G401.6 (cell line): ENCODE results near the gene NCOA3.
"Not testable (repeated sequence)": the region's sequence is repeated elsewhere in the genome, so short reads cannot be mapped to it uniquely, and the experiment has no call there.

Source experiments
- FAIRE-seq: peaks from 2 replicates; lab custom pipeline; 2012; peaks lifted over from hg19 to GRCh38; lab: Jason Lieb, UNC

Gene NCOA3

DNA sequence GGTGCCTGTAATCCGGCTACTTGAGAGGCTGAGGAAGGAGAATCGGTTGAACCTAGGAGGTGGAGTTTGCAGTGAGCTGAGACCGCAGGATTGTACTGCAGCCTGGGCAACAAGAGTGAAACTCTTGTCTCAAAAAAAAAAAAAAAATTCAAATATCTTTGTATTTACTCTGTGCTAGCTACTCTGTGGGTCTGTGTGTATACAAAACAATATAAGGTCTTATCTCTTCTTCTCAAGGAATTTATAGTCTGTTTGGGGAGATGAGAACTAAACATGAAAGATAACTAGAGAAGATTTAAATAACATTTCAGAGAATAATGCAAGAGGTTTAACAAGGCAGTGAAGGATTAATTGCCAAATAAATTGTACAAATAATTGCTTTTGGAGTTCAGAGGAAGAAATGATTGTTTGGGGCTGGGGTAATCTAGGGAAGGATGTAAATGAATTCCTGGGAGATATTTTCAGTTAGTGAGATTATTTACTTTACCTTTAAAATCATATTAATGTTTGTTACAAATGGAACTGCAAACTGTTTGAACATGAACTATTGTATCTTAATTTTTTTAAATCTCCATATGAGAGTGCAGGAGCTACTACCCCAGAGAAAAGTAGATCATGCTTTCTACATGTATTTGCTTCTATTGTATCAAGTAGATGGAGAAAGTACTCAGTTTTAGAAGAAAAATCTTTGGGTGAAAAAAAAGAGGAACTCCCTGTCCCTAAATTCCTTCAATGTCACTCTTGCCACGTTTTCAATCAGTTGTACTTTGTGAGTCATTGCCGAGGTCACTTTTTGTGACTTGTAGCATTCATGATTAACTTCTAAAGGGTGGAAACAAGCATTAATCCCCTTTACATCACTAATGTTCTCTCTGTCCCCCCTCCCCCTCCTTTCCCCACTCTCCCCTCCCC, 39.0 kb downstream of the NCOA3 start:
- FAIRE-seq = no peak

DNA sequence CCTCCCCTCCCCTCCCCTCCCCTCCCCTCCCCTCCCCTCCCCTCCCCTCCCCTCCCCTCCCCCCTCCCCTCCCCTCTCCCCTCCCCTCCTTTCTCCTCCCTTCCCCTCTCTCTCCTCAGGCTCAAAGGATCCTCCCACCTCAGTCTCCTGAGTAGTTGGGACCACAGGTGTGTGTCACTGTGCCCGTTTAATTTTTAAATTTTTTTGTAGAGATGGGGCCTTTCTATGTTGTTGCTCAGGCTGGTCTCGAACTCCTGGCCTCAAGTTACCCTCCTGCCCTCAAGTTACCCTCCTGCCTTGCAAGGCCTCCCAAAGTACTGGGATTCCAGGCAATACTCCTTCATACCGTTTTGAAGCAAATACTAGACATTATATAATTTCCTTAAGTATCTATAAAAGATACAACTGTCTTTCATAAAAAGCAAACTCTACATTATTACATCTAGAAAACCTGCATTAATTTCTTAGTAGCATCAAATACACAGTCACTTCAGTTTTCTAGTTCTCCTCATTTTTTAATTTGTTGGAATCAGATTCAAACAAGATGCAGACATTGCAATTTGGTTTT, 39.8 kb downstream of the NCOA3 start:
- FAIRE-seq = no peak

DNA sequence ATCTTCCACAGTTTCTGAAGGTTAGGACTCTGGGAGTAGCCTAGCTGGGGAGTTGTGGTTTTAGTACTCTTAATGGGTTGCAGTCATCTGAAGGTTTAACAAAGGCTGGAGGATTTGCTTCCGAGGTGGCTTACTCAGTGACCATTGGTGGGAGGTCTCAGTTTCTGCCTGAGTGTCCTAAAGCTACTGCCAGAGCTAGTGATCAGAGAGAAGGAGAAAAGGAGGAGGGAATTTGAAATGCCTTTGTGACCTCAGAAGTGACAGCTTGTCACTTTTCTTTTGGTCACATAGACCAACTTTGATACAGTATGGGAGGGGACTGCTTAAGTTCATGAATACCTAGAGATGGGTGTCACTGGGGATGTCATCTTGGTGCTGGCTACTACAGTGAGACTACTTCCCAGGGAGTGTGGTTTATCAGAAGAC, 41.3 kb downstream of the NCOA3 start:
- FAIRE-seq = no peak

DNA sequence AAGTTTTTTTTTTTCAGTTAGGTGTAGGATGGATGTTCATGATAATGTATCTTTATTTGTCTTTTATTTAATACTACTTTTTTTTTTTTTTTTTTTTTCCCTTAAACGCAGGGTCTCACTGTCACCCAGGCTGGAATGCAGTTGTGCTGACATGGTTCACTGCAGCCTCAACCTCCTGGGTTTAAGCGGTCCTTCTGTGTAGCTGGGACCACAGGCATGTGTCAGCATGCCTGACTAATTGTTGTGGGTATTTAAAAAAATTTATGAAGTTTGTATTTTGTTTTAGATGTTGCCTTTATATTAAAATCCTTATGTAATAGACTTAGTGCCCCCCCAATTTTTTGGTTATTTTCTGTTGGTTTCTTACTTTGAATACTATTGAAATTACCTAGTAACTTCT, 42.6 kb downstream of the NCOA3 start:
- no peak for FAIRE-seq

DNA sequence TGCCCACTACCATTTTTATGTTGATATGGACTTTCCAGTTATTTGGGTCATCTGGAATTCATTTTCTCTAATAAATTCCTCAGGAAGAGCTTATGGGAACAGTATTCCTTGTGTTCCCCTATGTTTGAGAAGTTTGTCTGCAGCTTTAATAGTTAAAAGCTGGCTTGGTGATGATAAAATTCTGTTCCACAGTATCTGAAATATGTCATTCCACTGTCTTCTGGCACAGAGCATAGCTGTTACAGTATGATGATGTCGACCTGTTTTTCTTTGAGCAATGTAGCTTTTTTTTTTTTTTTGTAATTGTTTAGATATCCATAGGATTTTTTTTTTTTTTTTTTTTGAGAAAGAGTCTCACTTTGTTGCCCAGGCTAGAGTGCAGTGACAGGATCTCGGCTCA, 43.2 kb downstream of the NCOA3 start:
- no peak for FAIRE-seq

DNA sequence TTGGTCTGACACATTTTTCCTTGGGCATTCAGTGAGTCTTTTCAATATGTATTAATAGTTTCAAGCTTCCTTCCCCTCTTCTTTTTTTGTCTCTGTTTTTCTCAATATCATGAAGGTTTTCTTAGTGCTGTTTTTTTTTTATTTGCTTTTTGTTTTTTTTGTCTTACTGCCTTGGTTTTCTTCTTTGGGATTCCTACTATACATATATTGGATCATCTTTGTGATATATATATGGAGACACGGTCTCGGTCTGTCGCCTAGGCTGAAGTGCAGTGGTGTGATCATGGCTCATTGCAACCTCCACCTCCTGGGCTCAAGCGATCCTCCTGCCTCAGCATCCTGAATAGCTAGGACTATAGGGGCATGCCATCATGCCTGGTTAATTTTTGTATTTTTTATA, 43.8 kb downstream of the NCOA3 start:
- no peak for FAIRE-seq

DNA sequence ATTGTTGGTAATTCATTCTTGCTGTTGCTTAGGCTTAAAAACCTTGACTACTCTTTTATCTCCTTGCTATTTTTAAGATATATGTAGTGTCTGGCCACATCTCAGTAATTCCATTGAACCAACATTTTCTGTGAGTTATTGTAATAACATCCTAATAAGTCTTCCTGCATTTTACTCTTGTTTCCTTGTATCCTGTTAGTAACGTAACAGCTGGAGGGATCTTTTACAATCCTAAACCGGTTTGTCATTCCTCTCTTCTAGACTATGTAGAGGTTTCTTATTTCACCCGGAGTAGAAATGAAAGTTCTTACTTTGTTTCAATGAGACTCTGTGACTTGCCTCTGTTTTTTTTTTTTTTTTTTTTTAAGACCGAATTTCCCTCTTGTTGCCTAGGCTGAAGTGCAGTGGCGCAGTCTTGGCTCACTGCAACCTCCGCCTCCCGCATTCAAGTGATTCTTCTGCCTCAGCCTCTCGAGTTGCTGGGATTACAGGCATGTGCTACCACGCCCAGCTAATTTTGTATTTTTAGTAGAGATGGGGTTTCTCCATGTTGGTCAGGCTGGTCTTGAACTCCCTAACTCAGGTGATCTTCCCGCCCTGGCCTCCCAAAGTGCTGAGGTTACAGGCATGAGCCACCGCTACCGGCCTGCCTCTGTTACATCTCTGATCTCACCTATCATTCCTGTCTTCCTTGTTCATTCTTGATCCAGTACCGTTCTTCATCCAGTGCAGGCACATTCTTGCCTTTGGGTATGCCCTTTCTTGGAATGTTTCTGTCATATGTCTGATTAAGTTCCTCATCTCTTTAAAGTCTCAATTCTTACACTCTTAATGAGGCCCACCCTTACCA, 44.7 kb downstream of the NCOA3 start:
- no peak for FAIRE-seq

DNA sequence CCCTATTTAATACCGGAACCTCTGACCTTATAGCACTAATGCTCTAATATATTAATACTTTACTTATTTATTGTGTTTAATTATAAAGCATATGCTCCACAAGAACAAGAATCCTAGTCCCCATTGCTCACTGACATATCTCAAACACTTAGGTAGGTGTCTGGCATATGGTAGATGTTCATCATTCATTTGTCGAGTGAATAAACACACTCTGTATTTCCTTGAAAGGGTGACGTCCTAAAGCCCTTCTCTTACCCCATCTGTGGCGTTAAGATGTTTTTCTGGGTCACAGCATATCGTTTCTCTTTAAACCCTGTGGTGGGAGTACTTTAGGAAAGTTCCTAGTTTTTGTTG, 45.3 kb downstream of the NCOA3 start:
- no peak for FAIRE-seq

DNA sequence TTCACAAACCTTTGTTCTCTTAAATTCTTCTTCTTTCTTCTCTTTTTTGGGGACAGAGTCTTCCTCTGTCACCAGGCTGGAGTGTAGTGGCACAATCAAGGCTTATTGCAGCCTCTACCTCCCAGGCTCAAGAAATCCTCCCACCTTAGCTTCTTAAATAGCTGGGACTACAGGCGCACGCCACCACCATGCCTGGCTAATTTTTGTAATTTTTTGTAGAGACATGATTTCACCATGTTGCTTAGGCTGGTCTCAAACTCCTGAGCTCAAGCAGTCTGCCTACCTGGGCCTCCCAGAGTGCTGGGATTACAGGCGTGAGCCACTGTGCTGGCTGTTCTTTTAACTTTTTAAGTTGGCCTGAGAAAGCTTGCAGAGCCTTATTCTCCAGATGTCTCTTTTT, 48.0 kb downstream of the NCOA3 start:
- no peak for FAIRE-seq

DNA sequence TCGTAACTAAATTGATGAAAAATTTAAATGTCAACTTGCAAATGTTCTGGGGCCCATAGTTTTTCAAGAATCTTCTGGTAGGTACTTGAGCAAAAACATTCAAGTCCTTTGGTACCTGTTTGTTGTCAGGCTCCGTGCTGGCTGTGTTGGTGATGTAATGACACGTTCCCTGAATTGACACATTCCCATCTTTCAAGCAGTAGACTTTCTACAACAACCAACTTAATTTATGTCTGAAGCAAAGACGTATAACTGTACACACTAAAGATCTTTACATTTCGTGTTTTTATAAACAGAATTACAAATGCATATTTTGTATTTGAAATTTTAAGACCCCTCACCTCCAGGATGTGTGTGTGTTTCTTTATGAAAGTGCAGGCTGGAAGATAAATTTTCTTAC, 49.5 kb downstream of the NCOA3 start:
- FAIRE-seq = no peak

DNA sequence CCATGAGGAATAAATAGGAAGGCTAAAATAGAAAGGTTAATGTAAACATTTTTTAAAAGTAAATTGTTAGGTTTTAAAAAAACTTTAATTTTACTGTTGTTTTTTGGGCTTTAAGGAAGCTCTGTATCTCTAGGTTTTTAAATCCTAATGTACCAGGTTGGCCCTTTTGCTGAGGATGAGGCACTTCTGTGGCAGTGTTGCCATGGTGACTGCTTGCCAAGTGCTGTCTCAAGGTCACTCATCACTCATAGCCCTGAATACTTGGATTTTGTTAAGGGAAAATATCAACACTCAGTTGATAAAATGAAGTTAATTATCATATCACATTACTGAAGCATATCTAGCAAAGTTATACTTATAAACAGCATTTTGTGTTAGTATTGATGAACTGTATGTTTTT, 50.2 kb downstream of the NCOA3 start:
- no peak for FAIRE-seq

DNA sequence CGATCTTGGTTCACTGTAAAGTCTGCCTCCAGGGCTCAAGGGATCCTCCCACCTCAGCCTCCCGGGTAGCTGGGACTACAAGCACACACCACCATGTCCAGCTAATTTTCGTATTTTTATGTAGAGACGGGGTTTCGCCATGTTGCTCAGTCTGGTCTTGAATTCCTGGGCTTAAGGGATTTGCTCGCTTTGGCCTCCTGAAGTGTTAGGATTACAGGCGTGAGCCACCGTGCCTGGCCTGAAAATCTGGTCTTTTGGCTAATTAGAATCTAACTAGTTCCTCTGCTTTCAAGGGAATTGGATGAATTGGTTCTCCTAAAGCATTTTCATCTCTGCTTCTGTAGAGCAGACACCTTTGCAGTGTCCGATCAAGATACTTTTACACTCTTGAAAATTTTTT, 51.3 kb downstream of the NCOA3 start:
- FAIRE-seq = no peak

DNA sequence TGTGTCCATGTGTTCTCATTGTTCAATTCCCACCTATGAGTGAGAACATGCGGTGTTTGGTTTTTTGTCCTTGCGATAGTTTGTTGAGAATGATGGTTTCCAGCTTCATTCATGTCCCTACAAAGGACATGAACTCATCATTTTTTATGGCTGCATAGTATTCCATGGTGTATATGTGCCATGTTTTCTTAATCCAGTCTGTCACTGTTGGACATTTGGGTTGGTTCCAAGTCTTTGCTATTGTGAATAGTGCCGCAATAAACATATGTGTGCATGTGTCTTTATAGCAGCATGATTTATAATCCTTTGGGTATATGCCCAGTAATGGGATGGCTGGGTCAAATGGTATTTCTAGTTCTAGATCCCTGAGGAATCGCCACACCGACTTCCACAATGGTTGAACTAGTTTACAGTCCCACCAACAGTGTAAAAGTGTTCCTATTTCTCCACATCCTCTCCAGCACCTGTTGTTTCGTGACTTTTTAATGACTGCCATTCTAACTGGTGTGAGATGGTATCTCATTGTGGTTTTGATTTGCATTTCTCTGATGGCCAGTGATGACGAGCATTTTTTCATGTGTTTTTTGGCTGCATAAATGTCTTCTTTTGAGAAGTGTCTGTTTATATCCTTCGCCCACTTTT, 52.0 kb downstream of the NCOA3 start:
- FAIRE-seq = not testable (repeated sequence)

DNA sequence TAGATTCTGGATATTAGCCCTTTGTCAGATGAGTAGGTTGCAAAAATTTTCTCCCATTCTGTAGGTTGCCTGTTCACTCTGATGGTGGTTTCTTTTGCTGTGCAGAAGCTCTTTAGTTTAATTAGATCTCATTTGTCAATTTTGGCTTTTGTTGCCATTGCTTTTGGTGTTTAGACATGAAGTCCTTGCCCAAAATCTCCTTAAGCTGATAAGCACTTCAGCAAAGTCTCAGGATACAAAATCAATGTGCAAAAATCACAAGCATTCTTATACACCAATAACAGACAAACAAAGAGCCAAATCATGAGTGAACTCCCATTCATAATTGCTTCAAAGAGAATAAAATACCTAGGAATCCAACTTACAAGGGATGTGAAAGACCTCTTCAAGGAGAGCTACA, 52.6 kb downstream of the NCOA3 start:
- FAIRE-seq = not testable (repeated sequence)

DNA sequence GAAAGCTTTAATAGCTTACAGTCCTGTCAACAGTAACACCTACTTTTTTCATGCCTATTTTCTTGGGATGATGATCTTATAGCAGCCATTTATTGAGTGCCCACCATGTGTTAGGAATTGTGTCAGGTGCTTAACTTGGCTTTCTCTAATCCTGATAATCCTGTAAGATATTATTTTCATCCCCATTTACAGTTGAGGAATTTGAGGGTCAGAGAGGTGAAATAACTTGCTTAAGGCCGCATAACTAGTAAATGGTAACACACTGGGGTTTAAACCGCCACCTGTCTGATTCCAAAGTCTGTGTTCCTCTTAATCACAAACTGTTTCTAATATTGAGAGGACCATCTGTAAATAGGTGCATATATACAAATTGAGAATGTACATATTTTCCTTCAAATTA, 55.5 kb downstream of the NCOA3 start:
- FAIRE-seq = no peak

DNA sequence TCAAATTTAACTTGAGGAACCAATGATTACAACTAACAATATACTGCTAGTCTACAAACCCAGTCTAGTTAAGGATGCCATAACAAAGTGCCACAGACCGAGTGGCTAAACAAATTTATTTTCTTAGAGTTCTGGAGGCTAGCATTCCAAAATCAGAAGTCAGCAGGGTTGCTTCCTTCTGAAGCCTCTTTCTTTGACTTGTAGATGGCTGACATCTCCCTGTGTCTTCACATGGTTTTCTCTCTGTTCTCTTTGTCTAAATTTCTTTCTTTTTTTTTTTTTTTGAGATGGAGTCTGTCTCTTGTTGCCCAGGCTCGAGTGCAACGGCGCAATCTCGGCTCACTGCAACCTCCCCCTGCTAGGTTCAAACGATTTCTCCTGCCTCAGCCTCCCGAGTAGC, 56.1 kb downstream of the NCOA3 start:
- FAIRE-seq = no peak

DNA sequence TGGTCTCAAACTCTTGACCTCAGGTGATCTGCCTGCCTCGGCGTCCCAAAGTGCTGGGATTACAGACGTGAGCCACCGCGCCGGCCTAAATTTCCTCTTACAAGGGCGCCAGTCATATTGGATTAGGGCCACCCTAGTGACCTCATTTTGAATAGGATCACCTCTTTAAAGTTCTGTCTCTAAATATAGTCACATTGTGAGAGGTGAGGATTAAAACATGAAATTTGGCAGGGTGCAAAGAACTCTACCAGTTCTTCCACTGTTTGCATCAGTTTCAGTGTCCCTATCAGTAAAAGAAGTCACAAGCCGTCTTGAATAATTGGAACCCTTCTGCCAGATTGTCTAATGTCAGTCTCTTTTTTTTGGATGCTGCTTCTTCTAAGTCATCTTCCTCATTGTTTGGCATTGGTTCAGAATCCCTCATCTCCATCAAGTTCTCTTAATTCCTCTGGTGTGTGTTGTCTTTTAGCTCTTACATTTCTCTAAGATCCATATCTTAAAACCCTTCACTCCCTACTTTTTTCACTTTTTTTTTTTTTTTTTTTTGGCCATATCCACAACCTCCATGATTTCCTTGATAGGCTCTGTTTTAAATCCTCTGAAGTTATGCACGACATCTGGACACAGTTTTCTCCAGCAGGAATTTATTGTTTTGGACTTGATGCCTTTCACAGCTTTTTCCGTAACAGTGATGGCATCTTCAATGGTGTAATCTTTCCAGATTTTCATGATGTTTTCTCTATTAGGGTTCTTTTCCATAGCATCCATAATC, 56.8 kb downstream of the NCOA3 start:
- FAIRE-seq = no peak

DNA sequence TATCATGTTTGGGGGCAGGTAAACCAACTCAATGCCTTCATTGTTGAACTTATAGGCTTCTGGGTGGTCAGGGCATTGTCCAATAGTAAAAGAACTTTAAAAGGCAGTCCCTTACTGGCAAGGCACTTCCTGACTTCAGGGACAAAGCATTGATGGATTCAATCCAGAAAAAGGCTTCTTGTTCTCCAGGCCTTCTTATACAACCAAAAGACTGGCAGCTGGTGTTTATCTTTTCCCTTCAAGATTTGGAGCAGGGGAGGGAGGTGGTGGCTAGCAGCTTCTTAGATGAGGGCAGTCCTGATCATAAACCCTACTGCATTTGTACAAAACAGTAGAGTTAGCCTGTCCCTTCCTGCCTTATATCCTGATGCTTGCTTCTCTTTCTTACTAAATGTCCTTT, 57.5 kb downstream of the NCOA3 start:
- no peak for FAIRE-seq

DNA sequence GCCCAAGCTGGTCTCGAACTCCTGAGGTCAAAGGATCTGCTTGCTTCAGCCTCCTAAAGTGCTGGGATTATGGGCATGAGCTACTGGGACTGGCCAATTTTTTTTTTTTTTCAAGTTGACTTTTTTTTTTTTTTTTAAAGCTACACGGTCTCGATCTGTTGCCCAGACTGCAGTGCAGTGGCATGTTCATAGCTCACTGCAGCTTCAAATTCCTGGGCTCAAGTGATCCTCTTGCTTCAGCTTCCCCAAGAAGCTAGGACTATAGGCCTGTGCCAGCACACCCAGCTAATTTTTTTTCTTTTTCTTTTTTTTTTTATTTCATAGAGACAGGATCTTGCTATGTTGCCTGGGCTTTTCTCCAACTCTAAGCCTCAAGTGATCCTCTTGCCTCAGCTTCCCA, 59.5 kb downstream of the NCOA3 start:
- FAIRE-seq = no peak

DNA sequence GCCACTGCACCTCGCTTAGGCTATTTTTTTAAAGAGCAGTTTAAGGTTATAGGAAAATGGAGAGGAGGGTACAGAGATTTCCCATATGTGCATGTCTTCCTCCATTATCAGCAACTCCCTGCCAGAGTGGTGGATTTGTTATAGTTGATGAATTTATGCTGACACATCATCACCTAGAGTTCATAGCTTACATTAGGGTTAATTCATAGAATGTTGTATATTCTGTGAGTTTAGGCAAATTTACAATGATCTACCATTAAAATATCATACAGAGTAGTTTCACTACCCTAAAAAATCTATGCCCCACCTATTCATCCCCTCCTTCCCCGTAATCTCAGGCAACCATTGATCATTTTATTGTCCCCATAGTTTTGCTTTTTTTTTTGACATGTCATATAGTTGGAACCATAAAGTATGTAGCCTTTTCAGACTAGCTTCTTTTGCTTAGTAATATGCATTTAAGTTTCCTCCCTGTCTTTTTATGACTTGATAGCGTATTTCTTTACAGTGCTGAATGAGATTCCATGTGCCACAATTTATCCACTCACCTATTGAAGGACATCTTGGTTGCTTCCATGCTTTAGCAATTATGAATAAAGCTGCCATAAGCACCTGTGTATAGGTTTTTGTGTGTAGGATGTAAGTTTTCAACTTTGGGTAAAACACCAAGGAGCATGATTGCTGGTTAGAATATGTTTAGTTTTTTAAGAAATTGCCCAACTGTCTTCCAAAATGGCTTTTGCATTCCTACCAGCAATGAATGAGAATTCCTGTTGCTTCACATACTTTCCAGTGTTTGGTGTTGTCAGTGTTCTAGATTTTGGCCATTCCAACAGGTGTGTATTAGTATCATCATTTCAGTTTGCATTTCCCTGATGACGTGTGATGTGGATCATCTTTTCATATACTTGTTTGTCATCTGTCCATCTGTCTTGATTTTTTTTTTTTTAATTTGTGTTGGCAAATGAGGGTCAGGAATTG, 60.2 kb downstream of the NCOA3 start:
- FAIRE-seq = no peak

DNA sequence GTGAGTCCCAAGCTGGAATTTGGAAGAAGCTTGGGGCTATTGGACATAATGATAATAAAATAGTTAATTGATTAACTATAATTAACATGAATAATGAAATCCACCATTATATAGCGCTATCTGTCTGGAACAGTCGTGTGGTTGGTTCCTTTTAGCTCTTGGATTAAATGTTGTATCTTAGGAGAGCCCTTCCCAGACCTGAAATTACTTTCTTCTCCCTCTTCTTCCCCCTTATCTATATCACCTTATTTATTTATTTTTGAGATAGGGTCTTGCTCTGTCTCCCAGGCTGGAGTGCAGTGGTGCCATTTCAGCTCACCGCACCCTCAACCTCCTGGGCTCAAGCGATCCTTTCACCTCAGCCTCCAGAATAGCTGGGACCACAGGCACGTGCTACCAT, 64.6 kb downstream of the NCOA3 start:
- FAIRE-seq = no peak
